GM21717 (cell line): ENCODE results near the gene CCNJL.

Experiments
- ATAC-seq: cut with Tn5 transposase; IDR thresholded peaks from one replicate; pipeline ENCODE4 v1.9.1; 2021; ENCODE audit warnings: mild to moderate bottlenecking, moderate library complexity; ENCODE audit not compliant: unreplicated experiment

The CCNJL gene

GRCh38 chr5:160333721-160334120, 21.4 kb upstream of the CCNJL start:
- no peak for ATAC-seq

- no peak for ATAC-seq
Observed at GRCh38 chr5:160330212-160330611, 17.8 kb upstream of the CCNJL start.

- no peak for ATAC-seq
Observed at GRCh38 chr5:160327818-160328217, 15.5 kb upstream of the CCNJL start.

- ATAC-seq = no peak
Observed at GRCh38 chr5:160326981-160327380, 14.6 kb upstream of the CCNJL start.

- ATAC-seq = no peak
Observed at GRCh38 chr5:160325716-160326115, 13.4 kb upstream of the CCNJL start.

- ATAC-seq = no peak
Observed at GRCh38 chr5:160324886-160325285, 12.5 kb upstream of the CCNJL start.

GRCh38 chr5:160318409-160318808, 6.0 kb upstream of the CCNJL start:
- ATAC-seq = no peak

- ATAC-seq = no peak
Observed at GRCh38 chr5:160317434-160317833, 5.1 kb upstream of the CCNJL start.

- ATAC-seq = no peak
Observed at GRCh38 chr5:160315968-160316367, 3.6 kb upstream of the CCNJL start.

GRCh38 chr5:160312960-160313727, 780 bp upstream of the CCNJL start:
- ATAC-seq = no peak

- no peak for ATAC-seq
Observed at GRCh38 chr5:160311491-160312133, 752 bp downstream of the CCNJL start.

GRCh38 chr5:160310552-160311295, 1.6 kb downstream of the CCNJL start:
- ATAC-seq = no peak

- ATAC-seq = no peak
Observed at GRCh38 chr5:160310140-160310539, 2.2 kb downstream of the CCNJL start.

- no peak for ATAC-seq
Observed at GRCh38 chr5:160306696-160307095, 5.7 kb downstream of the CCNJL start.

GRCh38 chr5:160305319-160305718, 7.0 kb downstream of the CCNJL start:
- no peak for ATAC-seq

- ATAC-seq = no peak
Observed at GRCh38 chr5:160303690-160304089, 8.7 kb downstream of the CCNJL start.

GRCh38 chr5:160298189-160298588, 14.2 kb downstream of the CCNJL start:
- ATAC-seq = no peak

- no peak for ATAC-seq
Observed at GRCh38 chr5:160297776-160298175, 14.6 kb downstream of the CCNJL start.

GRCh38 chr5:160297004-160297403, 15.4 kb downstream of the CCNJL start:
- ATAC-seq = no peak

- no peak for ATAC-seq
Observed at GRCh38 chr5:160296496-160296895, 15.9 kb downstream of the CCNJL start.

- ATAC-seq = no peak
Observed at GRCh38 chr5:160293901-160294561, 18.3 kb downstream of the CCNJL start.
